WTC11 (cell line): ENCODE measurements around the gene SECISBP2. TPM values are rescaled to one million over a fixed set of nuclear protein-coding genes. Genes with fewer than 3 reads are reported as not detected.

ENCODE experiments used
- ATAC-seq: fragments of 200-7000 bp; cut with Tn5 transposase; 2 replicates; pipeline ENCODE4 v1.10.0; 2021; ENCODE audit warnings: mild to moderate bottlenecking, moderate library complexity
- CTCF ChIA-PET: fragments of 300-600 bp; sonication (Branson Sonifier 250); formaldehyde crosslinking; loops from one replicate; lab custom pipeline; 2021; ENCODE audit warnings: antibody characterized with exemption; lab: Charles Lee
- POLR2A ChIA-PET: fragments of 350-600 bp; sonication (Branson Sonifier 250); formaldehyde crosslinking; loops from one replicate; lab custom pipeline; 2021; ENCODE audit warnings: antibody characterized with exemption; lab: Charles Lee
- DNase-seq: peaks from one replicate; pipeline ENCODE4 v3.0.0; 2021; ENCODE audit warnings: low spot score
- H3K27ac Mint-ChIP-seq: 2 replicates; pipeline ENCODE4 v1.8.0; 2021; ENCODE audit warnings: mixed read lengths
- H3K27me3 Mint-ChIP-seq: 2 replicates; pipeline ENCODE4 v1.8.0; 2021; ENCODE audit warnings: low read depth, mild to moderate bottlenecking, moderate library complexity, mixed read lengths
- H3K36me3 Mint-ChIP-seq: 2 replicates; pipeline ENCODE4 v1.8.0; 2021; ENCODE audit warnings: mixed read lengths
- H3K4me1 Mint-ChIP-seq: 2 replicates; pipeline ENCODE4 v1.8.0; 2022; ENCODE audit warnings: mixed read lengths
- H3K4me3 Mint-ChIP-seq: 2 replicates; pipeline ENCODE4 v1.8.0; 2021; ENCODE audit warnings: mild to moderate bottlenecking, moderate library complexity, mixed read lengths
- H3K9me3 Mint-ChIP-seq: 2 replicates; pipeline ENCODE4 v1.8.0; 2021; ENCODE audit warnings: mixed read lengths
- ATF1 ChIP-seq: sonication (generic); formaldehyde crosslinking; IDR thresholded peaks from 2 replicates; pipeline ENCODE4 v1.8.1; 2023; ENCODE audit warnings: mild to moderate bottlenecking, moderate library complexity, missing genetic modification reagents
- ESRRA ChIP-seq: sonication (generic); formaldehyde crosslinking; IDR thresholded peaks from 2 replicates; pipeline ENCODE4 v1.8.1; 2022; ENCODE audit warnings: mild to moderate bottlenecking, missing genetic modification reagents, borderline replicate concordance
- ETV6 ChIP-seq: sonication (generic); formaldehyde crosslinking; IDR thresholded peaks from 2 replicates; pipeline ENCODE4 v1.8.1; 2022; ENCODE audit warnings: mild to moderate bottlenecking, missing genetic modification reagents
- FOXK1 ChIP-seq: sonication (generic); formaldehyde crosslinking; IDR thresholded peaks from 2 replicates; pipeline ENCODE4 v1.8.0; 2022; ENCODE audit warnings: mild to moderate bottlenecking, moderate library complexity, missing genetic modification reagents
- FOXP1 ChIP-seq: sonication (generic); formaldehyde crosslinking; IDR thresholded peaks from 2 replicates; pipeline ENCODE4 v1.8.0; 2022; ENCODE audit warnings: missing genetic modification reagents, mild to moderate bottlenecking, moderate library complexity, borderline replicate concordance
- HMGA2 ChIP-seq: fragments of 250-450 bp; sonication (Bioruptor Pico); IDR thresholded peaks from 2 replicates; pipeline ENCODE4 v1.4.0; 2021; ENCODE audit warnings: mild to moderate bottlenecking, moderate library complexity
- KAT7 ChIP-seq: sonication (generic); formaldehyde crosslinking; IDR thresholded peaks from 2 replicates; pipeline ENCODE4 v1.8.1; 2023; ENCODE audit warnings: missing genetic modification reagents, mild to moderate bottlenecking, borderline replicate concordance
- NFYB ChIP-seq: sonication (generic); formaldehyde crosslinking; conservative IDR thresholded peaks from 2 replicates; pipeline ENCODE4 v1.8.0; 2022; ENCODE audit warnings: low read depth, missing genetic modification reagents
- NR2C2 ChIP-seq: sonication (generic); formaldehyde crosslinking; IDR thresholded peaks from 2 replicates; pipeline ENCODE4 v1.8.0; 2022; ENCODE audit warnings: mild to moderate bottlenecking, missing genetic modification reagents
- RORB ChIP-seq: fragments of 250-450 bp; sonication (Bioruptor Pico); IDR thresholded peaks from 2 replicates; pipeline ENCODE4 v1.9.0; 2021; ENCODE audit warnings: mild to moderate bottlenecking
- ZBTB21 ChIP-seq: sonication (generic); formaldehyde crosslinking; IDR thresholded peaks from 2 replicates; pipeline ENCODE4 v1.8.1; 2023; ENCODE audit warnings: mild to moderate bottlenecking, missing genetic modification reagents, borderline replicate concordance
- ZNF121 ChIP-seq: sonication (generic); formaldehyde crosslinking; IDR thresholded peaks from 2 replicates; pipeline ENCODE4 v1.8.0; 2023; ENCODE audit warnings: missing genetic modification reagents
- ZNF138 ChIP-seq: sonication (generic); formaldehyde crosslinking; conservative IDR thresholded peaks from 2 replicates; pipeline ENCODE4 v1.8.1; 2022; ENCODE audit warnings: mild to moderate bottlenecking, moderate library complexity, missing genetic modification reagents
- ZNF263 ChIP-seq: sonication (generic); formaldehyde crosslinking; IDR thresholded peaks from 2 replicates; pipeline ENCODE4 v1.8.1; 2022; ENCODE audit warnings: low read depth, mild to moderate bottlenecking, moderate library complexity, missing genetic modification reagents
- ZNF317 ChIP-seq: sonication (generic); formaldehyde crosslinking; IDR thresholded peaks from 2 replicates; pipeline ENCODE4 v1.8.1; 2023; ENCODE audit warnings: low read depth, mild to moderate bottlenecking, moderate library complexity, missing genetic modification reagents, borderline replicate concordance
- total RNA-seq: library from RNA; stranded (reverse); gene quantifications from 3 replicates; pipeline ENCODE4 v1.2.3, GENCODE V29; 2021
- TF ChIP-seq, protein P1 (sequence below): sonication (generic); formaldehyde crosslinking; IDR thresholded peaks from 2 replicates; pipeline ENCODE4 v1.8.1; 2022; ENCODE audit warnings: low read depth, mild to moderate bottlenecking, moderate library complexity, missing genetic modification reagents, borderline replicate concordance
- TF ChIP-seq, protein P2 (sequence below): fragments of 250-450 bp; sonication (Bioruptor Pico); IDR thresholded peaks from 2 replicates; pipeline ENCODE4 v2.1.2; 2022; ENCODE audit warnings: mild to moderate bottlenecking, moderate library complexity
- TF ChIP-seq, protein P3 (sequence below): fragments of 250-450 bp; sonication (Bioruptor Pico); IDR thresholded peaks from 2 replicates; pipeline ENCODE4 v1.9.0; 2021; ENCODE audit warnings: mild to moderate bottlenecking
- TF ChIP-seq, protein P4 (sequence below): sonication (generic); formaldehyde crosslinking; IDR thresholded peaks from 2 replicates; pipeline ENCODE4 v1.8.0; 2023; ENCODE audit warnings: missing genetic modification reagents
- TF ChIP-seq, protein P5 (sequence below): sonication (generic); formaldehyde crosslinking; IDR thresholded peaks from 2 replicates; pipeline ENCODE4 v1.8.0; 2022; ENCODE audit warnings: mild to moderate bottlenecking, missing genetic modification reagents
- TF ChIP-seq, protein P6 (sequence below): sonication (generic); formaldehyde crosslinking; conservative IDR thresholded peaks from 2 replicates; pipeline ENCODE4 v1.8.1; 2022; ENCODE audit warnings: mild to moderate bottlenecking, missing genetic modification reagents
- TF ChIP-seq, protein P7 (sequence below): fragments of 200-600 bp; IDR thresholded peaks from 2 replicates; pipeline ENCODE4 v1.8.0; 2022; ENCODE audit warnings: antibody characterized with exemption

Gene SECISBP2
- total RNA-seq, 1 experiment from 2014 or later, result 66.2 TPM

DNA sequence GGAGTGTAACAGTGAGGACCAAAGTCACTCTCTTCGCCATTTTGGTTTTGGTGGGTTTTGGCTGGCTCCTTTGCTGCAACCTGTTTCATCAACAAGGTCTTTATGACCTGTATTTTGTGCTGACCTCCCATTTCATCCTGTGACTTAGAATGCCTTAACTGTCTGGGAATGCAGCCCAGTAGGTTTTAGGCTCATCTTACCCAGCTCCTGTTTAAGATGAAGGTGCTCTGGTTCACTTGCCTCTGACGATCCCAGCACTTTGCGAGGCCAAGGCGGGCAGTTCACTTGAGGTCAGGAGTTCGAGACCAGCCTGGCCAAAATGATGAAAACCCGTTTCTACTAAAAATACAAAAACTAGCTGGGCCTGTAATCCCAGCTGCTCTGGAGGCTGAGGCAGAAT, 9.1 kb upstream of the SECISBP2 start (continued):
- TF ChIP-seq, protein P1, sequence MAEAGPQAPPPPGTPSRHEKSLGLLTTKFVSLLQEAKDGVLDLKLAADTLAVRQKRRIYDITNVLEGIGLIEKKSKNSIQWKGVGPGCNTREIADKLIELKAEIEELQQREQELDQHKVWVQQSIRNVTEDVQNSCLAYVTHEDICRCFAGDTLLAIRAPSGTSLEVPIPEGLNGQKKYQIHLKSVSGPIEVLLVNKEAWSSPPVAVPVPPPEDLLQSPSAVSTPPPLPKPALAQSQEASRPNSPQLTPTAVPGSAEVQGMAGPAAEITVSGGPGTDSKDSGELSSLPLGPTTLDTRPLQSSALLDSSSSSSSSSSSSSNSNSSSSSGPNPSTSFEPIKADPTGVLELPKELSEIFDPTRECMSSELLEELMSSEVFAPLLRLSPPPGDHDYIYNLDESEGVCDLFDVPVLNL, result no peak
- no peak for TF ChIP-seq ZNF263
- TF ChIP-seq, all 79 proteins: peak for 0

DNA sequence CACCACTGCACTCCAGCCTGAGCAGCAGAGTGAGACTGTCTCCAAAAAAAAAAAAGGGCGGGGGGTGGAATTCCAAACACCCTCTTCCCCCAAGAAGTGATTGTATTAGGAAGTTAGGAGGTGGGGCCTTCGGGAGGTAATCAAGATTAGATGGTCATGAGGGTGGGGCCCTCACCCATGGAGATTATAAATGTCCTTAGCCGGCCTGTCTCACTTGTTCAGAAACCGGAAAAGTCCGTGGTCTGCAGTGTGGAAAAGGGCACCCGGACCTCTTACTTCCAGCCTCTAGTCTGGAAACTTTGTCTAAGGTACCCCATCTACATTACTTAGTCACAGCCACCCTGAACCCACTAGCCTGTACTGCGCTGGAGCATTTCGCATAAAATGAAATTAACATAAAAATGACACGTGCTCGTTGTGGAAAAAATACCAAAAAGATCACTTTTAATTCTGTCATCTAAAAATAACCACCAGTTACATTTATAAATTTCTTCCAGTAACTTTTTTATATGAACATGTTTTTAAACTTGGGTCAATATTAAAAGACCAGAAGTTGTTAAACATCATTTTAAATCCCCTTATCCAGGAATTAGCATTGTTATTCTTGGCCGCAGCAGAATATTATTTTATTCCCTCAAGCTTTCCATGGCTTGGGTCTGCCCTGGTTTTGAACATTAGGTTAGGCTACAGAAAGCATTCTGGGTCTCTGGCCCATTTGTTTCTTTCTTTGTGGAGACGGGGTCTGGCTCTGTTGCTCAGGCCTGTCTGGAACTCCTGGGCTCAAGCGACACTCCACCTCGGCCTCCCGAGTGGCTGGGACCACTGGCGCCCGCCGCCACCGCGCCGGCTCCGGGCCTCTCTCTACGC, 8.5 kb upstream of the SECISBP2 start:
- Mint-ChIP-seq H3K4me3 (peak overlapping the region; percentile 93), H3K27ac (peak overlapping the region; percentile 95), H3K4me1 (peaks cover 26% of the 10 kb centered on the region), H3K9me3 (peaks cover 7% of the 10 kb centered on the region), H3K36me3 (peaks cover 55% of the 10 kb centered on the region), H3K27me3 (no peaks in the 10 kb centered on the region; the same call in 1 of the 2 replicates)
- ChIA-PET POLR2A (interaction anchor here (0.6 to 1.3 kb wide), 4 partner anchors 11 to 389 kb away, joined by 3 to 5 read pairs (median 4); no protein-coding TSS in a partner anchor), CTCF (no interaction called here)
- ATAC-seq (no peak), DNase-seq (no peak)
- no peak for TF ChIP-seq ZBTB21 (CRISPR knock-in tag)
- TF ChIP-seq ZNF121 (CRISPR knock-in tag), result peak; percentile 35; the same call in 1 of the 2 replicates

DNA sequence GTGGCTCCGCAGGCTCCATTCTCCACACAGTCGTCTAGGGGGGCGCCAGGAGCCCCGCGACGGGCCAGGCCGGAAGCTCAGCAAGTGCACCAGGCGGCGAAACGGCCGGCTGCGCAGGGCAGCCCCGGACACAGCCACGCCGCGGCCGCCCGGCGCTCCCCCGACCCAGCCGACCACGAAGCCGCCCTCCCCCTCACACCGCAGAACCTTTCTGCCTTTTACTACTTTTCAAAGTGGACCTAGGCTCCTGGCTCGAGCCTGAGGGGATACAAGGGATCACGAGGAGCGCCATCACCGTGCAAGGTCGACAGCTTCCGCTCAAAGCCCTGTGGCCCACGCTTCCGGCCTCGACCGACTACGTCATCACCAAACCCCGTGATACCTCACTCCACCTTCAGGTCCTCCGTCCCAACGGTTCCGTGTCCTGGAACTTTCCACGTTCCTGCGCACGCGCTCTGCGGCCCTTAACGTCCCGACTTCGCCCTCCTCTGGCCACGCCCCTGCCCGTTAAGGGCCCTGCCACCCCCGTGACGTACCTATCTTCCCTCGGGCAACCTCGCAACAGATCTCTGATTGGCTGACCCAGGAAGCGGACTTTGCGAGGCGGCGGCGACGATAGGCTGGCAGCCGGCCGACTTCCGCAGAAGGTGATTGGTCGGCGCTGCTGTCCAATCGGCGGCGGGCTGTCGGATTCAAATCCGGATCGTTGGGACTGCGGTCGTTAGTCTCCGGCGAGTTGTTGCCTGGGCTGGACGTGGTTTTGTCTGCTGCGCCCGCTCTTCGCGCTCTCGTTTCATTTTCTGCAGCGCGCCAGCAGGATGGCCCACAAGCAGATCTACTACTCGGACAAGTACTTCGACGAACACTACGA, 7.6 kb upstream of the SECISBP2 start, which contains the start of gene CKS2:
Gene CKS2, plus strand, starts transcription at position 721 of the 871 bp plus-strand sequence. Its CDS starts 98 bp downstream, at position 819.
- peak; percentile 91 for ATAC-seq
- Mint-ChIP-seq H3K4me1 (peaks cover 32% of the 10 kb centered on the region), H3K4me3 (peak within 1 kb of the TSS; percentile 93), H3K36me3 (peaks cover 54% of the 10 kb centered on the region), H3K9me3 (no peaks in the 10 kb centered on the region), H3K27ac (peak within 1 kb of the TSS; percentile 100), H3K27me3 (no peaks in the 10 kb centered on the region; the same call in 1 of the 2 replicates)
- POLR2A ChIA-PET, result interaction anchor here (0.6 to 1.3 kb wide), 4 partner anchors 10 to 390 kb away, joined by 3 to 5 read pairs (median 4); no protein-coding TSS in a partner anchor
- peak; percentile 99 for DNase-seq
- CTCF ChIA-PET, result interaction anchor here (0.6 kb wide), 1 partner anchor 22 kb away, joined by 4 read pairs; no protein-coding TSS in a partner anchor
- 0 out of 2 replicates have a peak, but pooled peaks have one; percentile 82 for TF ChIP-seq KAT7 (CRISPR knock-in tag)
- peak; percentile 67; the same call in 1 of the 2 replicates for TF ChIP-seq FOXP1
- TF ChIP-seq ZBTB21 (CRISPR knock-in tag), result peak; percentile 97; the same call in 1 of the 2 replicates
- TF ChIP-seq RORB (CRISPR knock-in tag), result no peak
- TF ChIP-seq, protein P2, sequence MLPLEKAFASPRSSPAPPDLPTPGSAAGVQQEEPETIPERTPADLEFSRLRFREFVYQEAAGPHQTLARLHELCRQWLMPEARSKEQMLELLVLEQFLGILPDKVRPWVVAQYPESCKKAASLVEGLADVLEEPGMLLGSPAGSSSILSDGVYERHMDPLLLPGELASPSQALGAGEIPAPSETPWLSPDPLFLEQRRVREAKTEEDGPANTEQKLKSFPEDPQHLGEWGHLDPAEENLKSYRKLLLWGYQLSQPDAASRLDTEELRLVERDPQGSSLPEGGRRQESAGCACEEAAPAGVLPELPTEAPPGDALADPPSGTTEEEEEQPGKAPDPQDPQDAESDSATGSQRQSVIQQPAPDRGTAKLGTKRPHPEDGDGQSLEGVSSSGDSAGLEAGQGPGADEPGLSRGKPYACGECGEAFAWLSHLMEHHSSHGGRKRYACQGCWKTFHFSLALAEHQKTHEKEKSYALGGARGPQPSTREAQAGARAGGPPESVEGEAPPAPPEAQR, result no peak
- TF ChIP-seq, protein P3, sequence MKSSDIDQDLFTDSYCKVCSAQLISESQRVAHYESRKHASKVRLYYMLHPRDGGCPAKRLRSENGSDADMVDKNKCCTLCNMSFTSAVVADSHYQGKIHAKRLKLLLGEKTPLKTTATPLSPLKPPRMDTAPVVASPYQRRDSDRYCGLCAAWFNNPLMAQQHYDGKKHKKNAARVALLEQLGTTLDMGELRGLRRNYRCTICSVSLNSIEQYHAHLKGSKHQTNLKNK, result 0 out of 2 replicates have a peak, but pooled peaks have one; percentile 43
- TF ChIP-seq, protein P1, result no peak; the same call in 1 of the 2 replicates
- TF ChIP-seq ZNF138 (CRISPR knock-in tag), result no peak
- no peak for TF ChIP-seq HMGA2 (CRISPR knock-in tag)
- TF ChIP-seq, protein P4, sequence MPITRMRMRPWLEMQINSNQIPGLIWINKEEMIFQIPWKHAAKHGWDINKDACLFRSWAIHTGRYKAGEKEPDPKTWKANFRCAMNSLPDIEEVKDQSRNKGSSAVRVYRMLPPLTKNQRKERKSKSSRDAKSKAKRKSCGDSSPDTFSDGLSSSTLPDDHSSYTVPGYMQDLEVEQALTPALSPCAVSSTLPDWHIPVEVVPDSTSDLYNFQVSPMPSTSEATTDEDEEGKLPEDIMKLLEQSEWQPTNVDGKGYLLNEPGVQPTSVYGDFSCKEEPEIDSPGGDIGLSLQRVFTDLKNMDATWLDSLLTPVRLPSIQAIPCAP, result no peak
- peak; percentile 92 for TF ChIP-seq NFYB (CRISPR knock-in tag)
- TF ChIP-seq ATF1 (CRISPR knock-in tag), result no peak
- TF ChIP-seq, protein P5, sequence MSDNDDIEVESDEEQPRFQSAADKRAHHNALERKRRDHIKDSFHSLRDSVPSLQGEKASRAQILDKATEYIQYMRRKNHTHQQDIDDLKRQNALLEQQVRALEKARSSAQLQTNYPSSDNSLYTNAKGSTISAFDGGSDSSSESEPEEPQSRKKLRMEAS (CRISPR knock-in tag), result peak; percentile 89
- TF ChIP-seq, protein P6, sequence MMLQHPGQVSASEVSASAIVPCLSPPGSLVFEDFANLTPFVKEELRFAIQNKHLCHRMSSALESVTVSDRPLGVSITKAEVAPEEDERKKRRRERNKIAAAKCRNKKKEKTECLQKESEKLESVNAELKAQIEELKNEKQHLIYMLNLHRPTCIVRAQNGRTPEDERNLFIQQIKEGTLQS, result no peak
- TF ChIP-seq, protein P7, sequence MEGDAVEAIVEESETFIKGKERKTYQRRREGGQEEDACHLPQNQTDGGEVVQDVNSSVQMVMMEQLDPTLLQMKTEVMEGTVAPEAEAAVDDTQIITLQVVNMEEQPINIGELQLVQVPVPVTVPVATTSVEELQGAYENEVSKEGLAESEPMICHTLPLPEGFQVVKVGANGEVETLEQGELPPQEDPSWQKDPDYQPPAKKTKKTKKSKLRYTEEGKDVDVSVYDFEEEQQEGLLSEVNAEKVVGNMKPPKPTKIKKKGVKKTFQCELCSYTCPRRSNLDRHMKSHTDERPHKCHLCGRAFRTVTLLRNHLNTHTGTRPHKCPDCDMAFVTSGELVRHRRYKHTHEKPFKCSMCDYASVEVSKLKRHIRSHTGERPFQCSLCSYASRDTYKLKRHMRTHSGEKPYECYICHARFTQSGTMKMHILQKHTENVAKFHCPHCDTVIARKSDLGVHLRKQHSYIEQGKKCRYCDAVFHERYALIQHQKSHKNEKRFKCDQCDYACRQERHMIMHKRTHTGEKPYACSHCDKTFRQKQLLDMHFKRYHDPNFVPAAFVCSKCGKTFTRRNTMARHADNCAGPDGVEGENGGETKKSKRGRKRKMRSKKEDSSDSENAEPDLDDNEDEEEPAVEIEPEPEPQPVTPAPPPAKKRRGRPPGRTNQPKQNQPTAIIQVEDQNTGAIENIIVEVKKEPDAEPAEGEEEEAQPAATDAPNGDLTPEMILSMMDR, result no peak
- TF ChIP-seq ZNF317, result no peak
- no peak for TF ChIP-seq NR2C2 (CRISPR knock-in tag)
- TF ChIP-seq ESRRA, result peak; percentile 52; the same call in 1 of the 2 replicates
- TF ChIP-seq ETV6 (CRISPR knock-in tag), result no peak
- peak; percentile 84 for TF ChIP-seq FOXK1
